SJCRH30 (cell line): ENCODE data around the gene ZNF609. TPM values are rescaled to one million over a fixed set of nuclear protein-coding genes. Genes with fewer than 3 reads are reported as not detected.

Source experiments
- DNase-seq, 2 experiments: peaks; one replicate each; pipeline ENCODE4 v3.0.0-alpha.2; 2015 to 2020
- H3K27ac ChIP-seq: fragments of 250-450 bp; sonication (Bioruptor Pico); 2 replicates; pipeline ENCODE4 v1.5.1; 2020; ENCODE audit warnings: mild to moderate bottlenecking, moderate library complexity
- H3K27me3 ChIP-seq: fragments of 250-450 bp; sonication (Bioruptor Pico); 2 replicates; pipeline ENCODE4 v1.5.1; 2020; ENCODE audit warnings: mild to moderate bottlenecking, moderate library complexity
- H3K36me3 ChIP-seq: fragments of 250-450 bp; sonication (Bioruptor Pico); 2 replicates; pipeline ENCODE4 v1.5.1; 2020; ENCODE audit warnings: mild to moderate bottlenecking, moderate library complexity
- H3K4me1 ChIP-seq: fragments of 250-450 bp; sonication (Bioruptor Pico); 2 replicates; pipeline ENCODE4 v1.5.1; 2020; ENCODE audit warnings: mild to moderate bottlenecking, moderate library complexity
- H3K4me3 ChIP-seq: fragments of 250-450 bp; sonication (Bioruptor Pico); 2 replicates; pipeline ENCODE4 v1.5.1; 2020; ENCODE audit warnings: mild to moderate bottlenecking, moderate library complexity
- H3K9me3 ChIP-seq: fragments of 250-450 bp; sonication (Bioruptor Pico); replicated peaks from 2 replicates; pipeline ENCODE4 v1.5.1; 2020; ENCODE audit warnings: mild to moderate bottlenecking, moderate library complexity
- total RNA-seq: library from RNA; depleted of rRNA; stranded (reverse); fragments of >200 nt; shearing (Covaris generic); gene quantifications from 2 replicates; pipeline ENCODE4 v1.2.3, GENCODE V29; 2014

ZNF609 gene
- total RNA-seq, 1 experiment from 2014 or later: 27.4 TPM

DNA sequence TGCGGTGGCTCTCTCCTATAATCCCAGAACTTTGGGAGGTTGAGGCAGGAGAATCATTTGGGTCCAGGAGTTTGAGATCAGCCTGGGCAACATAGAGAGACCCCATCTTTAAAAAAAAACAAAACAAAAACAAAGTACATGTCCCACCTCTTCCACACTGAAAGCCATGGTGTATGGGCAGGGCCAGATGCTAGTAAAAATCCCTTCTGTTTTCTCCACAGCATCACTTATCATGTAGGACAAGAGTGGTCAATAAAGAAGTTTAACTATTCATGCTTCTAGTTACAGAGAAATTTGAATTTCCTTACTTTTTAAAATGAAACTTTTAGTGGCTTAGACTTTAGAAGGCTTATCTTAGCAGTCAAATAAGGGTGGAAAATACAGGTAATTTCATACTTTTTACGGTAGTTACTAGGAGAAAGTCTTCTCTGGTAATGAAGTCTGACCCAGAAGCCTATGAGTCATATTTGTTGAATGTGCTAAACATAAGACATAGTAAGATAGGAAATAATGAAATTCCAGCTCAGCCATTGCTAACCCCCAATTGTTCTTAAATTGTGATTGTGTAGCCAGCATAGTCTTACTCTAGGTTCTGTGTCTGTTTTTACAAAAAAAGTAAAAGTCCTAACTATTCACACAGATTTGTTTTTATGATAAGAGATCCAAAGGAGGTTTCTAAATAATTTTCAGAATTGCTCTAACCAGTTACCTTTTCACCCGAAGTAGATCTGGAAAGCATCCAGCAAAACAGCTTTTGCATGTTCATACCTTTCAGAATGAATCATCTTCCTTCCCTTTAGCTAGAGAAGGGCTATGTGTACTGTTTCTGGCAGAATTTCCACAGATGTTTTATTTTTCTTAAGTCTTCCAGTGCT lies 16.4 kb upstream of the ZNF609 start:
- no peaks in the 10 kb centered on the region for H3K9me3 ChIP-seq
- no peak overlapping the region for H3K4me3 ChIP-seq
- peak overlapping the region; percentile 4; the same call in 1 of the 2 replicates for H3K27ac ChIP-seq
- peaks cover 15% of the 10 kb centered on the region for H3K36me3 ChIP-seq
- H3K4me1 ChIP-seq: peaks cover 20% of the 10 kb centered on the region
- DNase-seq: peak in 1 of 2 experiments; percentile 27
- no peaks in the 10 kb centered on the region for H3K27me3 ChIP-seq

DNA sequence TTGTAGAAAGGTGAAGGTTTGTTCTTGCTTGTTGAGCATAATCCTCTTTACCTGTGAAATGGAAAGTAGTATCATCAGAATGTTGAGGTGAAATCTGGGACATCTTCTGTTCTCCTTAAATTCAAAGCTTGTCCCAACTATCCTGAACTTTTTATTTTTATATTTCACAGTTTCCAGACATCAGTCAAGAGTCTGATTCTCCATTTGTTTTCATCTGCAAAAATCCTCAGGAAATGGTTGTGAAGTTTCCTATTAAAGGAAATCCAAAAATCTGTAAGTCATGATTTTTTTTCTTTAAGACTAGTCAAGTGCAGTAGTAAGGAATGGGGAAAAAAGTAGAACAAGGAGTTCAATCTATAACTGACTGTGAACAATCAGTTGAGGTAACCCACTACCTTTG lies 15.5 kb upstream of the ZNF609 start:
- Histone ChIP-seq H3K9me3 (no peaks in the 10 kb centered on the region), H3K4me1 (peaks cover 20% of the 10 kb centered on the region), H3K27me3 (no peaks in the 10 kb centered on the region), H3K4me3 (no peak overlapping the region), H3K36me3 (peaks cover 15% of the 10 kb centered on the region), H3K27ac (no peak overlapping the region)
- no peak for DNase-seq

DNA sequence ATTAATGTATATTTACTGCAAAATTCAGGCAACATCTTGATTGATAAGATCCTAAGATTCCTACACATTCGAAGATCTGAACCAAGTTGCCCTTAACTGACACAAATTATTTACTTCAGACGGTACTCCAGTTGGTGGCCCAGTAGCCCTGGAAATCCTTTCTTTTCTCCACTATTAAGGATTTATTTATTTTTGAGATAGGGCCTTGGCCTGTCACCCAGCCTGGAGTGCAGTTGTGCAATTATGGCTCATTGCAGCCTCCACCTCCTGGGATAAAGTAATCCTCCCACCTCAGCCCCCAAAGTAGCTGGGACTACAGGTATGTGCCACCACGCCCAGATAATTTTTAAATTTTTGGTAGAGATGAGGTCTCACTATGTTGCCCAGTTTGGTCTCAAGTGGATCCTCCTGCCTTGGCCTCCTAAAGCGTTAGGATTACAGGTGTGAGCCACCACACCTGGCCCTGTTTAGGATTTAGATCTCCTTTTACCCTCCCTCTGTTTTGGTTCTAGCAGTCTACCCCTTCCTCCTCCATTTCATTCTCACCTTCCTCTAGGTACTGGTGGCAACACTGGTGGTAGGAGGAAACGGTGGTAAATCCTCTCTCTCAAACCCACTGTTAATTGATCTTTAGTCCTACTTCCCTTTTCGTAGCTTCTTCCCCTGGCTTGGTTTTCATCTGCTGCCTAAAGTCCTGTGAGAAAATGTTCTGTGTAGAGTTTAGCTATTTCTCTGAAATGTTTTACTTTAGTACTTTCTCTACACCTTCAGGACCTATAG lies 12.7 kb upstream of the ZNF609 start:
- Histone ChIP-seq H3K27ac (no peak overlapping the region), H3K4me3 (no peak overlapping the region), H3K36me3 (peaks cover 17% of the 10 kb centered on the region), H3K9me3 (no peaks in the 10 kb centered on the region), H3K27me3 (no peaks in the 10 kb centered on the region), H3K4me1 (peaks cover 20% of the 10 kb centered on the region)
- no peak for DNase-seq

DNA sequence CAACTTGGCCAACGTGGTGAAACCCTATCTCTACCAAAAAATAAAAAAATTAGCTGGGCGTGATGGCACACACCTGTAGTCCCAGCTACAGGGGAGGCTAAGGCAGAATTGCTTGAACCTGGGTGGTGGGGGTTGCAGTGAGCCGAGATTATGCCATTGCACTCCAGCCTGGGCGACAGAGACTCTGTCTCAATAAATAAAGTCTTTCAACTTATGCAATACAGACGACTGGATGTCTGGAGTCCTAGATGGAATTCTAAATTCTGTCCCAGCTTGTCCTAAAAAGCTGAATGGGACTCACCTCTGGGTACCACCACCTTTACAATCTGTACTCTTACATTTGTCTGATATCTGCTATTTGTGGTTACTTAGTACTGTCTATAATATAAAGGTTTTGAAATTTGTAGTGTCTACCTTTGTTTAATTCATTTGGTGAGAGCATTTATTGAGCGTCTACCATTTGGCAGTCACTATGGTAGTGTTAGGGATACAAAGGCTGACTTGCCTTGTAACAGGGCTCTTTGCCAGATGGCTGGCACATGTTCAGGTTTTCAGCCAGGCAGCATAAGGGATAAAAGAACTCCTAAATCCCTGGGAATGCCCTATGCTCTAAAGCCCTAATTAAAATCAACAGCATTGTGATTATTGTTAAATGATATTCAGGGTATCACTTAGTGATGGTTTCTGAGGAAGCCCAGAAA lies 7.2 kb upstream of the ZNF609 start:
- Histone ChIP-seq H3K4me1 (no peaks in the 10 kb centered on the region), H3K4me3 (no peak overlapping the region), H3K9me3 (no peaks in the 10 kb centered on the region), H3K36me3 (0 out of 2 replicates have a peak, but pooled peaks cover 7% of the 10 kb centered on the region), H3K27me3 (no peaks in the 10 kb centered on the region), H3K27ac (no peak overlapping the region)
- DNase-seq: no peak

DNA sequence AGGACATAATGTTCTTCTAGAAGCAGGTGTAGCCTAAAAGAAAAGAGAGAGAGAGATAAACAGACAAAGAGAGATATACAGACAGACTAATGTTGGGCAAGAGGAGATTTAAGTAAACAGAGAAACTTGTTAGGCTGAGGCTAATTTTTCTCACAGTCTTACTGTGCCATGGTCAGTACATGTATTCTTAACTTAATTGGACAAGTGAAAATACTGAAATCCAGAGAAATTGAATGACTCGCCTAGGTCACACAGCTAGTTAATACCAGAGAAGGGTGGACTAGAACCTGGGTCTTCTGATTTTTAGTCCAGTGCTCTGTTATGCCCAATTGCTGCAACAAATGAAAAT lies 6.7 kb upstream of the ZNF609 start:
- no peaks in the 10 kb centered on the region for H3K9me3 ChIP-seq

DNA sequence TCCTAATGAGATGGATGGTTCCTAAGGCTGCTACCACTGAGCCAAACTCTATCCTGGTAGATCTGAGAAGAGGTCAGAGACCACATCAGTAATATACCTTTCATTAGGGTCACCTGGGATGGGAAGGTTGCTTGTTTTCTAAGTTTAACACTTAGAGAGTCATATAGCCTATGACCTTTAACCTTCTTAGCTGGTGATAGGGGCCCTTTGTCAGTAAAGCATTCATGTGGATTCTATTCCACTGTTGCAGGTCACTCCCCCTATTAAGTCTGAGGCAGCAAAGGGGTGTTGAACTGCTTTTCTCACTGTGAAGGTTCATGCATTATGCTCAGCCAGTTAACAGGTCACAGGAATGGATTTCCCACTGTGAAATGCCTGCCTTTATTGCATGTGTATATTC lies 6.1 kb upstream of the ZNF609 start:
- Histone ChIP-seq H3K36me3 (0 out of 2 replicates have a peak, but pooled peaks cover 7% of the 10 kb centered on the region), H3K27me3 (no peaks in the 10 kb centered on the region), H3K27ac (no peak overlapping the region), H3K9me3 (no peaks in the 10 kb centered on the region), H3K4me1 (peaks cover 2% of the 10 kb centered on the region; the same call in 1 of the 2 replicates), H3K4me3 (no peak overlapping the region)
- DNase-seq: no peak

More for the DNA sequence above, 6.7 kb upstream of the ZNF609 start:
- no peaks in the 10 kb centered on the region for H3K4me1 ChIP-seq
- no peak overlapping the region for H3K27ac ChIP-seq
- DNase-seq: no peak
- no peak overlapping the region for H3K4me3 ChIP-seq
- 0 out of 2 replicates have a peak, but pooled peaks cover 7% of the 10 kb centered on the region for H3K36me3 ChIP-seq
- no peaks in the 10 kb centered on the region for H3K27me3 ChIP-seq

DNA sequence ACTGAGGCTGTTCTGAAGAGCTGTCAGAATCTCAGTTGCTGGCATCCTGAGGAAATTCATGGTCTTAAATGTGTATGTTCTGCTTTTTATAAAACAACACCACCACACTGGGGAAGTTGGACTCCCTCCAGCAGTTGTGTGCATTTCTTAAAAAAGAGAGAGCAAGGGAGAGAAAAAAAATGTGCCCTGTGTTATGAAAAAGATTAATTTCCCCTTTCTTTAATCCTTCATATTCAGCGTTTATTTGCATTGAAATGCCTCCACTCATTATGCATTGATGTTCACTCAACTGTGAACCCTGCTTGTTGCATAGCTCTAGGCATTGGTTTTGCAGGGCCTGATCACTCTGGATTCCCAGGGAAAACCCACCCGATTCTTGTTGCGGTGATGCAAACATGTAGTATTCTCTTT lies 4.4 kb upstream of the ZNF609 start:
- no peaks in the 10 kb centered on the region for H3K27me3 ChIP-seq
- H3K36me3 ChIP-seq: 0 out of 2 replicates have a peak, but pooled peaks cover 7% of the 10 kb centered on the region
- H3K4me1 ChIP-seq: peaks cover 8% of the 10 kb centered on the region; the same call in 1 of the 2 replicates
- no peak overlapping the region for H3K4me3 ChIP-seq
- no peaks in the 10 kb centered on the region for H3K9me3 ChIP-seq
- no peak overlapping the region for H3K27ac ChIP-seq
- DNase-seq: no peak

DNA sequence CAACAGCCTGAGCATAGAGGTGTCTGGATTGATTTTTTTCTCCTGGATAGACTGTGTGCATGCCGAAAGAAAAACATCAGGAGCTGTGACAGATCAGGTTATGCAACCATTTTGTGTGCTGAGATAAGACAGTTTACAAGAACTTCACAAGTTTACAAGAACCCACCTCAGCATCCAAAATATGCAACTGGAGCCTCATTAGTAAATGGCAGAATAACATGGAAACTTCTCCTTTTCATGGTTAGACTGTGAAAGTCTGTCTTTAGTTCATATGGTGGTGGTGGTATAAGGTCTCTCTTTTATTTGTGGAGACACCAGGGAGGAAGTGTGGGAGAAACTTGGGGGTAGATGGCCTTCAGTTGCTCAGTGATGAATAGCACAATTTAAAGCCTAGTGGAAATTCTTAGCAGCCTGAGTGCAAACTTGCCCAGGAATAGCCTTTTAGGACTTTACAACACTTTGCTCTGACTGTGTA lies 3.7 kb upstream of the ZNF609 start:
- Histone ChIP-seq H3K27ac (no peak overlapping the region), H3K4me3 (no peak overlapping the region), H3K36me3 (0 out of 2 replicates have a peak, but pooled peaks cover 7% of the 10 kb centered on the region), H3K9me3 (no peaks in the 10 kb centered on the region), H3K4me1 (peaks cover 8% of the 10 kb centered on the region; the same call in 1 of the 2 replicates), H3K27me3 (no peaks in the 10 kb centered on the region)
- no peak for DNase-seq

DNA sequence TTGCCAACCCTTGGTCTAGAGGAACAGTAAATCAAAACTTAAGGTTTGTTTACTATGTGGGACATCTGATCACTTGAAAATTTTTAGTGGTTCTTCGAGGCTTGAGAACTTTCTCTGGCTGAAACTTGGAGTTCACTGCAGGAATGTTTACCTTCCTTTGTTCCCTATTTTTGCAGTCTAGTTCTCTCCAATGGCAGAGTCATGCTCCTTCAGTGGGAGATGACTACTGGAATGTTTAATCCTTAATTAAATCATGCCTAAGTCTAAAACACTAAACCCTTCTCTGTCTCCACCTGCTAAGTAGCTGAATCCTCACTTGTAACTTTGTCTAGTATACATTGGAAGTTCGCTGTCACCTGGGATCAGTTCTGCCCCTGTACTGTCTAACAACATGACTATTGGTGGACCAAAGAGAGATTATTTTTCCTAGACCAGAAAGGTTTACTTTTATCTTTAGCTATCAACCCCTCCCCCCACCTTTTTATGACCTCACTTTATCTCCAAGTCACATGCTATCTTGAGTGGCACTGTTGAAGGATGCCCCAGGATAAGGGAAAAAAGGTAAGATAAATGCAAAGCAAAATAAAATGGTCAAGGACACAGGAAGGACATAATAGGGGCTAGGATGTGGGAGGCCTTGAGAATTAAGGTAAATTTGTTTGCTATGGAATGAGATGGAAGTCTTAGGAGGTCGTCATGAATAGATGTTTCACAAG lies 1.2 kb upstream of the ZNF609 start:
- no peaks in the 10 kb centered on the region for H3K9me3 ChIP-seq
- no peak overlapping the region; the same call in 1 of the 2 replicates for H3K27ac ChIP-seq
- H3K27me3 ChIP-seq: no peaks in the 10 kb centered on the region
- H3K36me3 ChIP-seq: 0 out of 2 replicates have a peak, but pooled peaks cover 5% of the 10 kb centered on the region
- no peak overlapping the region; the same call in 1 of the 2 replicates for H3K4me3 ChIP-seq
- H3K4me1 ChIP-seq: peaks cover 17% of the 10 kb centered on the region
- DNase-seq: no peak

DNA sequence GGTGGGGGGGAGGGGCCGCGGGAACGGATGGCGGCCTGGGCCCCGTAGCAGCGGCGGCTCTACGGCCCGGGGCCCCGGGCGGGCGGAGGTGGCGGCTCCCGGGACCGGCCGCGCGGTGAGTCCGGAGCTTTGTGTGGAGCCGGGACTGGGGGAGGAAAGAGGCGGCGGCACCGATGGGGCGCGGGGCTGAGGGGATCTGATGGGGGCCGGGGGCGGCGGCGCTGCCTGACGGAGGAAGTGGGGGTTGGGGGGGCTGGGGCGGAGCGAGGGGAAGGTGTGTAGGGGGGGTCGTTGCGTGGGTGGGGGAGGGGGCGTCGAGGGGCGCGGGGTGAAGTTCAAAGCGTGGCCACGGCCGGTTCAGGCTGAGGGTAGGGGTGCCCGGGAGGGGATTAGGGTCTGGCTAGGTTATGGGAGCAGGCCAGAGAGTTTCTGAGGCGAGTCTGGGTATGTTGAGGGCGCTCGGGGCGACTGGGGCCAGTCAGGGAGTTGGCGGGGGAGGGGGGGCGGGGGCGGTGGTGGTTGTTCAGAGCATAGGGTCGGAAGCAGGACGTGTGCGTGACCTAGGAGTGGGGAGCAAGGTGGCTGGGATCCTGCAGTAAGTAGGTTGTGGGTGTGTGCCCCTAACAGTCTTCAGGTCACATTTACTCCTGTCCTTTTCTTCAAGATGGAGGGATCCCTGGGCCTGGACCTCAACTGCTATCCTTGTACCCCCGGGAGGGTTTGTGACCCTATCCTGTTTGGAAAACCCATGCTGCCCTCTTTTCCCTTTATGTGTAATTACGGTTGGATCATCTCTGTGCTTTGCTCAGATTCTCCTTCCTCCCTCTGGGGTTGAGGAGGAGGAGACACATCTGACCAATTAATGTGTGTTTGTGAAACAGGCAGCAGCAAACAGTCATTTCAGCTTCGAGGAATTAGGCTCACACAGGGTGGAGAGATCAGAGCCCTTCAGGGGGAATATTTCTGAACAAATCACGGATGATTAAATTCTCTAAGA lies 644 bp downstream of the ZNF609 start:
- Histone ChIP-seq H3K27ac (peak overlapping the region; percentile 14; the same call in 1 of the 2 replicates), H3K4me1 (peaks cover 25% of the 10 kb centered on the region), H3K36me3 (no peaks in the 10 kb centered on the region; the same call in 1 of the 2 replicates), H3K9me3 (no peaks in the 10 kb centered on the region), H3K4me3 (peak overlapping the region; percentile 59), H3K27me3 (no peaks in the 10 kb centered on the region)
- peak; percentile 55 to 69 for DNase-seq

DNA sequence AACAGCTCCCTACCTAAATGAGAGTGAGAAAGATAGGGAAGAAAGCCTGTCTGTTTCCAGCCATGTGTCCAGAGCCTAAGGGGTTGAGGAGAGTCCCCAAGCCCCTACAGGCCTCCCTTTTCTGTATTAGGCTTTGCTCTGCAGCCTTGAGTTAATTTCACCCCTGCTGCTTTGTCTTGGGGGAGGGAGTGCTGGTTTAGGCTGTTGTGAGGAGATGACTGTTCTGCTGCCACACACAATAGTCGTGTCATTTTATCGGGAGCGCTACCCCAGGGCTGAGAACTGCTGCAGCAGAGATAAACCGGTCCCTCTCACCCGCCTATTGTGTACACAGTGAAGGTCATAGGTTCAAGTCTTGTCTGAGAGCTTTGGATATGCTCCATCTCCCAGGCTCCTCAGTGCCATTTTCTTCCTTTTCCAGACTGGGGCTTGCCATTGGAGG lies 1.4 kb downstream of the ZNF609 start:
- H3K9me3 ChIP-seq: no peaks in the 10 kb centered on the region
- peak overlapping the region; percentile 14; the same call in 1 of the 2 replicates for H3K27ac ChIP-seq

DNA sequence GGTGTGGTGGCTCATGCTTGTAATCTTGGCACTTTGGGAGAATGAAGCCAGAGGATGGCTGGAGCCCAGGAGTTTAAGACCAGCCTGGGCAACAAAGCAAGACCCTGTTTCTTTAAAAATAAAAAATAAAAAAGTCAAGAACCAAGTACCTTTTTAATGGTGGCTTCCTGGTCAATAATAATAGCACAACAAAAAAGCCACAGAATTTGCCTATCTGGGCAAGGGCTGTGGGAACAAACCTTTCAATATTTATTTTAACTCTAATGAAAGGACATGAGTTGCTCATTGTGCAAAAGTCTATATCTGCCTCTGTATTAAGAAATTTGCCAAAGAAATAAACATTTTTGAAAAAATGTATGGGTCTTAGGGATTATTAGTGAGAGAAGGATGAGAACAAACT lies 2.1 kb downstream of the ZNF609 start:
- Histone ChIP-seq H3K4me3 (no peak overlapping the region), H3K9me3 (no peaks in the 10 kb centered on the region), H3K27me3 (no peaks in the 10 kb centered on the region), H3K27ac (no peak overlapping the region), H3K36me3 (peaks cover 3% of the 10 kb centered on the region), H3K4me1 (peaks cover 25% of the 10 kb centered on the region)
- DNase-seq: no peak

More for the DNA sequence above, 1.4 kb downstream of the ZNF609 start:
- Histone ChIP-seq H3K4me1 (peaks cover 25% of the 10 kb centered on the region), H3K4me3 (peak overlapping the region; percentile 59), H3K36me3 (no peaks in the 10 kb centered on the region; the same call in none of the 2 replicates), H3K27me3 (no peaks in the 10 kb centered on the region)
- peak in 1 of 2 experiments; percentile 5 for DNase-seq
